ENCODE results near the gene LIN7C.
"Not testable (repeated sequence)": the region's sequence is repeated elsewhere in the genome, so short reads cannot be mapped to it uniquely, and the experiment has no call there.

LIN7C gene

DNA sequence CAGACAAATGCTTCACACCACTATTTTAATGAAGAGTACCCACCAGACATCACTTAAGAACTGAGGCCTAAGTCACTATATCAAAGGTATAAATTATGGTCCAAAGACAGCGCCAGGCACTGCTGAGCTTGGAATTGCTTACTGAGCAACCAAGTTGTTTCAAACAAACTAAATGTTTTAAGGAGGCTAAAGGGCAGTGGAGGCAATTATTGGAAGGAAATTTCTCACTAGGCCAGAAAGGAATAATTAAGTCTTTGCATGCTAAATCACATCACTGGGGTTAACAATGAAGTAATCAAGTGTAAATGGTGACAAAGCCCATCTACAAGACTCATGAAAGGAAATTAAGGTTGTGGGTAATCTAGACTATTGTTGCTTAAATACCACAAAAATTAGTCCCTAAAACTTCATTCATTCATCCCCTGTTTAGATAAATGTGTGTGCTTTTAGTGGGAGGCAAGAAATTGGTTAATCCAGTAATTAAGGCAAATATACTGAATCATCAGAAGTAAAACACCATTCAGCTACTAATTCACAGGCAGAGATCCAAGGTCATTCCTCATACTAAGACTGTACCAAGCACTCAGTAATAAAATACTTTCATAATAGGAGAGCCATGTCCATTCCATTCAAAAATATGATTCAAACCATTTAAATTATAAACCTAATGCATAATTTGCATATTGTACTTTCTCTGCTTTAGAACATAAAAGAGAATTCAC is 55.2 kb downstream of the LIN7C start:
- TF ChIP-seq, protein P1, sequence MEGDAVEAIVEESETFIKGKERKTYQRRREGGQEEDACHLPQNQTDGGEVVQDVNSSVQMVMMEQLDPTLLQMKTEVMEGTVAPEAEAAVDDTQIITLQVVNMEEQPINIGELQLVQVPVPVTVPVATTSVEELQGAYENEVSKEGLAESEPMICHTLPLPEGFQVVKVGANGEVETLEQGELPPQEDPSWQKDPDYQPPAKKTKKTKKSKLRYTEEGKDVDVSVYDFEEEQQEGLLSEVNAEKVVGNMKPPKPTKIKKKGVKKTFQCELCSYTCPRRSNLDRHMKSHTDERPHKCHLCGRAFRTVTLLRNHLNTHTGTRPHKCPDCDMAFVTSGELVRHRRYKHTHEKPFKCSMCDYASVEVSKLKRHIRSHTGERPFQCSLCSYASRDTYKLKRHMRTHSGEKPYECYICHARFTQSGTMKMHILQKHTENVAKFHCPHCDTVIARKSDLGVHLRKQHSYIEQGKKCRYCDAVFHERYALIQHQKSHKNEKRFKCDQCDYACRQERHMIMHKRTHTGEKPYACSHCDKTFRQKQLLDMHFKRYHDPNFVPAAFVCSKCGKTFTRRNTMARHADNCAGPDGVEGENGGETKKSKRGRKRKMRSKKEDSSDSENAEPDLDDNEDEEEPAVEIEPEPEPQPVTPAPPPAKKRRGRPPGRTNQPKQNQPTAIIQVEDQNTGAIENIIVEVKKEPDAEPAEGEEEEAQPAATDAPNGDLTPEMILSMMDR (IDR thresholded peaks at IDR 0.05; ENCODE audit: insufficient read depth, missing control alignments), result no peak
- FAIRE-seq (no peak), DNase-seq (ENCODE audit: insufficient read length, low spot score) (no peak)

DNA sequence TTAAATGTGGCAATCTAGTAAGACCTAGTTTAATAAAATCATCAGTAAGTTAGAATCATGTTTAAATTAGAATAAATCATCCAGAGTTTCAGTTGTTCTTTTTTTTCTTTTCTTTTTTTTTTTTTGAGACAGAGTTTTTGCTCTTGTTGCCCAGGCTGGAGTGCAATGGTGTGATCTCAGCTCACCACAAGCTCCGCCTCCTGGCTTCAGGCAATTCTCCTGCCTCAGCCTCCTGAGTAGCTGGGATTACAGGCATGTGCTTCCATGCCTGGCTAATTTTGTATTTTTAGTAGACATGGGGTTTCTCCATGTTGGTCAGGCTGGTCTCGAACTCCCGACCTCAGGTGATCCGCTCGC is 58.4 kb downstream of the LIN7C start:
- not testable (repeated sequence) for FAIRE-seq; DNase-seq (ENCODE audit: insufficient read length, low spot score)

DNA sequence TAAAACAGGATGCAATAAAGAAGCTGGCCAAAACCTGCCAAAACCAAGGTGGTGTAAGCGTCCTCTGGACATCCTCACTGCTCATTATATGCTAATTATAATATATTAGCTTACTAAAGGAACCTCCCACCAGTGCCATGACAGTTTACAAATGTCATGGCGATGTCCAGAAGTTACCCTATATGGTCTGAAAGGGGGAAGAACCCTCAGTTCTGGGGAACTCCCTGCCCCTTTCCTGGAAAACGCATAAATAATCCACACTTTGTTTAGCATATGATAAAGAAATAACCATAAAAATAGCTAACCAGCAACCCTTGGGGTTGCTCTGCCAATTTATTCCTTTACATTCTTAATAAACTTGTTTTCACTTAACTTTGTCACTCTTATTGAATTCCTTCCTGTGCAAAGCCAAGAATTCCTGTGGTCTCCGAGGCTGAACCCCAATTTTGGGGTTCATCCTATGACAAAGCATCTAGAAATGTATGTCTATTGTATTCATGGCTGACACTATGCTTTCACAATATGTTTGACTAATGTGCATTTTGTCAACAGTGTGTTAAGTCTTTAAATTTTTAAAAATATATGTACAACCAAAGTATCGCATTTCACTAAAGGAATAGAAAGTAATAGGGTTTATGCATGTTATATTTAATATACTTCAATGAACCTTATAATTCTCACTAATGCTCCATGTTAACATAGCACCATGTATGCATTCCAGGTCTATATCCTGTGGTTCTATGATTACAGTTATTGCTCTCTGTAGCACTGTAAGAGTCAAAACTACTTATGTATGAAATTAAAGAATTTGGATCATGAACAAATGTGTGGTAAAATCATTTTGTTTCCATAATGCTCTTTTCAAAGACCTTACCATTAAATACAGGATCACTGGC is 59.0 kb downstream of the LIN7C start:
- DNase-seq (ENCODE audit: insufficient read length, low spot score) (no peak), FAIRE-seq (no peak)
- TF ChIP-seq, protein P1 (IDR thresholded peaks at IDR 0.05; ENCODE audit: insufficient read depth, missing control alignments), result no peak

DNA sequence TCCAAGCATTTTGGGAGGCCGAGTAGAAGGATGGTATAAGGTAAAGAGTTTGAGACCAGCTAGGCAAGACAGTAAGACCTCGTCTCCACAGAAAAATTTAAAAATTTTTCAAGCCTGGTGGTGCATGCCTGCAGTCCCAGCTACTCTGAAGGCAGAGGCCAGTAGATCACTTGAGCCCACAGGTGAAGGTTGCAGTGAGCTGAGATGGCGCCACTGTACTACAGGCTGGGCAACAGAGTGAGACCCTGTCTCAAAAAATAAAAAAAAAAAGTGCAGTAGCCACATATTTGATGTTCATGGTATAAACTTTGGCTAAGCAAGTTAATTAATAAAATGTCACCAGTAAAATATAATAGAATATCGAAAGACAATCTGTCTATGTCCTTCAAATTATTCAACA is 60.9 kb downstream of the LIN7C start:
- TF ChIP-seq, protein P1 (IDR thresholded peaks at IDR 0.05; ENCODE audit: insufficient read depth, missing control alignments), result no peak
- no peak for DNase-seq (ENCODE audit: insufficient read length, low spot score)
- FAIRE-seq, result no peak

DNA sequence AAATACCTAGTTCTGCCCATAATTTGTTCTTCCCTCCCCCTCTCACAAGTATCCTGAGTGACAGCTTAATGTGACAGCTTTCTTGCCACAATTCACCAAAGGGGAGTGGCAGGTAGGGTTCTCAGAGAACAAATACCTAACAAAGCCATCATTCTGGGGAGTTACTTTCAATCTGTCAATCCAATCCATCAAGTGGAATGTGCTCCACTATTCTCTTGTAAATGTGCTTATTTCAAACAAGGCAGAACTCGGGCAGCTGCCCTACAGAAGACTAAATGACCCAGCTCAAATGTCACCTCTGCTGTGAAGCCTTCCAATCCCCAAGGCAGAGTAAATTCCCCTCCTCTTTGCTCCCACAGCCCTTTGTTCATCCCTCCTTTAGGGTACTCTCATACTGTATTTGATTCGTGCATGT is 61.8 kb downstream of the LIN7C start:
- DNase-seq (ENCODE audit: insufficient read length, low spot score), result no peak
- TF ChIP-seq, protein P1 (IDR thresholded peaks at IDR 0.05; ENCODE audit: insufficient read depth, missing control alignments), result no peak
- FAIRE-seq, result no peak

All from D721Med (cell line).